G401.6 (cell line): ENCODE data around the gene RNF113B.

Source experiments
- FAIRE-seq: peaks from 2 replicates; lab custom pipeline; 2012; peaks lifted over from hg19 to GRCh38; lab: Jason Lieb, UNC

RNF113B gene

GRCh38 chr13:98176777-98177608, at the start of gene RNF113B:
Gene RNF113B, minus strand, starts transcription at chr13:98177269. Its CDS starts 33 bp downstream, at chr13:98177236.
- FAIRE-seq, result no peak

GRCh38 chr13:98226496-98226895, 49.4 kb upstream of the RNF113B start:
- no peak for FAIRE-seq

- FAIRE-seq, result no peak
These were observed 48.2 kb upstream of the RNF113B start for GRCh38 chr13:98225036-98225940.

GRCh38 chr13:98224557-98224956, 47.5 kb upstream of the RNF113B start:
- FAIRE-seq, result no peak

GRCh38 chr13:98223741-98224140, 46.7 kb upstream of the RNF113B start:
- no peak for FAIRE-seq

GRCh38 chr13:98222816-98223215, 45.7 kb upstream of the RNF113B start:
- no peak for FAIRE-seq

GRCh38 chr13:98222081-98222554, 45.0 kb upstream of the RNF113B start:
- no peak for FAIRE-seq

- FAIRE-seq, result no peak
These were observed 44.2 kb upstream of the RNF113B start for GRCh38 chr13:98221234-98221633.

- no peak for FAIRE-seq
These were observed 43.3 kb upstream of the RNF113B start for GRCh38 chr13:98220271-98220791.

GRCh38 chr13:98219685-98220084, 42.6 kb upstream of the RNF113B start:
- no peak for FAIRE-seq

GRCh38 chr13:98217597-98217996, 40.5 kb upstream of the RNF113B start:
- FAIRE-seq, result no peak

GRCh38 chr13:98216711-98217285, 39.7 kb upstream of the RNF113B start:
- no peak for FAIRE-seq

- FAIRE-seq, result no peak
These were observed 39.1 kb upstream of the RNF113B start for GRCh38 chr13:98216135-98216565.

GRCh38 chr13:98215508-98215907, 38.4 kb upstream of the RNF113B start:
- no peak for FAIRE-seq

- FAIRE-seq, result no peak
These were observed 37.6 kb upstream of the RNF113B start for GRCh38 chr13:98214707-98215106.

- no peak for FAIRE-seq
These were observed 37.1 kb upstream of the RNF113B start for GRCh38 chr13:98214008-98214643.

GRCh38 chr13:98213354-98213753, 36.3 kb upstream of the RNF113B start:
- no peak for FAIRE-seq

- no peak for FAIRE-seq
These were observed 35.7 kb upstream of the RNF113B start for GRCh38 chr13:98212763-98213162.

- no peak for FAIRE-seq
These were observed 31.5 kb upstream of the RNF113B start for GRCh38 chr13:98208606-98209005.

- FAIRE-seq, result no peak
These were observed 30.3 kb upstream of the RNF113B start for GRCh38 chr13:98207416-98207815.

GRCh38 chr13:98206946-98207345, 29.9 kb upstream of the RNF113B start:
- FAIRE-seq, result no peak

GRCh38 chr13:98204546-98204945, 27.5 kb upstream of the RNF113B start:
- no peak for FAIRE-seq
